Right ventricle myocardium inferior (tissue), 1 donor: ENCODE data around the gene APLP1. TPM values are rescaled to one million over a fixed set of nuclear protein-coding genes. Genes with fewer than 3 reads are reported as not detected.
A peak's percentile ranks its signal among the peaks of the same experiment; 100 is the strongest.
"Not testable (repeated sequence)": the region's sequence is repeated elsewhere in the genome, so short reads cannot be mapped to it uniquely, and the experiment has no call there.

Experiments
- ATAC-seq: fragments of 200-7000 bp; cut with Tn5 transposase; one replicate; pipeline ENCODE4 v1.9.1; 2020; ENCODE audit warnings: mild to moderate bottlenecking, moderate library complexity
- DNase-seq: peaks from one replicate; pipeline ENCODE4 v3.0.0; 2021; ENCODE audit errors: missing footprints
- intact Hi-C: fragments of 100-400 bp; cut with DNase I; formaldehyde crosslinking; loops from one replicate; pipeline ENCODE4 v1.11.0; 2022
- long read RNA-seq: library from polyadenylated mRNA; unstranded; transcript quantifications from one replicate; pipeline ENCODE4 v2.0.0, GENCODE V29; 2021
- total RNA-seq: library from RNA; stranded (reverse); fragmentation: NEBNext Ultra II Directional; extraction: Animal tissue kit (Norgen Biotek cat#: 25700); gene quantifications from one replicate; pipeline ENCODE4 v1.2.1, GENCODE V29; 2021
- donor health status: DM: no; HTN: yes; CAD: no; lungs with severe emphysema.

Gene APLP1
- total RNA-seq, result 20.5 TPM
- long read RNA-seq, transcript APLP1-201 (17 exons, 2,495 nt), result major isoform, 9 of 33 reads
- long read RNA-seq, partial matches to known transcripts, result 0 of 33 reads
- long read RNA-seq, other reads (novel, unspliced or antisense), result 24 of 33 reads

DNA sequence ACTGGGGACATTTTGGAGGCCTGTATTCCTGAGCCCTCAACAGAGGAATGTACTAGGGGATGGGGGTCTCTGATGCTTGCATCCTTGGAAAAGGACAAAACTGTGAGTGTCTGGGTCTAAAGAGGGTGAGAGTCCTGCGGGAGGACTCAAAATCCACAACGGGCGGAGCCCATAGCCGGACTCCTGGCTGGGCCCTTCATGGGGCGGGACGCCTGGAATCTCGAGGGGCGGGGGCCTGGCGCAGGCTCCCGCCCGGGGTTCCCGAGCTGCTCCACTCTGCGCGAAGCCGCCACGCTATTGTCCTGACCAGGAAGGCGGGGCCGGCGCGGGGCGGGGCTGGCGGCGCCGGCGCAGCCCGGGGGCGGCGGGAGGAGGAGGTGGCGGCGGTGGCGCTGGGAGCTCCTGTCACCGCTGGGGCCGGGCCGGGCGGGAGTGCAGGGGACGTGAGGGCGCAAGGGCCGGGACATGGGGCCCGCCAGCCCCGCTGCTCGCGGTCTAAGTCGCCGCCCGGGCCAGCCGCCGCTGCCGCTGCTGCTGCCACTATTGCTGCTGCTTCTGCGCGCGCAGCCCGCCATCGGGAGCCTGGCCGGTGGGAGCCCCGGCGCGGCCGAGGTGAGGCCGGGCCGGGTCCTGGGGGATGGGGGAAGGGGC lies at the start of gene APLP1:
Gene APLP1, plus strand, starts transcription at position 403 of the 651 bp plus-strand sequence. Its CDS starts 63 bp downstream, at position 466.
- ATAC-seq (peak; percentile 93), DNase-seq (peak; percentile 84)
- intact Hi-C loops, result no loop called here

DNA sequence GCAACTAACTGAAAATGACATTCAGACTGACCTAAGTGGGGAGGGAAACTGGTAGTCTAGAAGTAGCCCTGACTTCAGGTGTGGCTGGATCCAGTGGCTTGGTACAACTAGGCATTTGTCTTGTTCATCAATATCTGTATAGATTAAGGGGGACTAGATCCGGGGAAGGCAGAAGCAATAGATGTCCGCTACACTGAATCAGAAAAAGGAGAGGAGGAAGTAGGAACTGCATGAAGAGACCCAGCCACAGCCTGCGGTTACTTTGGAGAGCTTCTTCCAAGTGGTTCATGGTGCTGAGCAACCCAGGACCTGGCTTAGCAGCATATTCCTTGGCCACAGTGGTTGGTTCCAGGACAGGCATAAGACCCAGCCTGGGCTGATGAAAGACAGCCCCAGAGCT lies 45.8 kb upstream of the APLP1 start:
- no peak for DNase-seq
- intact Hi-C loops, result loop anchor here (5.0 kb wide), 1 partner anchor 130 kb away; no protein-coding TSS in a partner anchor
- ATAC-seq, result no peak

DNA sequence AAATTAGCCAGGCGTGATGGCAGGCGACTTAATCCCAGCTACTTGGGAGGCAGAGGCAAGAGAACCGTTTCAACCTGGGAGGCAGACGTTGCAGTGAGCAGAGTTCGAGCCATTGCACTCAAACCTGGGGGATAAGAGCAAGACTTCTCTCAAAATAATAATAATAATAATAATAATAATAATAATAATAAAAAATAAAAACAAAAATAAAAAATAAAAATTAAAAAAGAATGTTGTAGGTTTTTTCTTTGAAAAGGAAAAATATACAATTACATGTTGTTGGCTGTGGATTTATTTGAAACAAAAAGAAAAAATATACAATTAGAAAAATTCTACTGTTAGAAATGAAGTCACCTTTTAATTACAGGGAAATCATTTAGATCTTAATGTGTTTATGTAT lies 44.2 kb upstream of the APLP1 start:
- ATAC-seq, result no peak
- intact Hi-C loops, result loop anchor here (5.0 kb wide), 1 partner anchor 132 kb away; no protein-coding TSS in a partner anchor
- no peak for DNase-seq

DNA sequence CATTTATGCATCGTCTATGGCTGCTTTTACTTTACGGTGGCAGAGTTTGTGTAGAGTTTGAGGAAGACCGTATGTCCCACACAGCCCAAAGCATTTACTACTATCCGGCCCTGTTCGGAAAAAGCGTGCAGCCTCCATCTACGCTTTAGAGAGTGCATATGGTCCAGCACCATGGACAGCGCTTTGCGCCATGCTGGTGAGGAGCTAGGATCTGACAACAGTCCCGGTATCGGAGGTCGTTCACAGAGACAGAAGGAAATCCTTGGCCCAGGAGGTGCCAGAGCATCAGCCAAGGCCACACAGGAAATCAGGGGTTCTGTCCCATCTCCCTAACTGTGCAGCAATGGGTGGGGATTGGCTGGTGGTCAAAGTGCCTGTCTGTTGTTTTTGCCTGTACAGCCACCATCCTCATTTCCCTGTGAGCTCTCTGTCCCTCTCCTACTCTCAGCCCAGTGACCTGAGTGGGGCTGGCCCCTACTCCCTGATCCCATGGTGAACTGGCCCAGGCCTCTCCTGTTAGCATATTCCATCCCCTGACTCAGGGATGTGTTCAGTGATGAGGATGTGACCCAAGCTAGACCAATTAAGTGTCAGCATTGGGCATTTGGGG lies 39.6 kb upstream of the APLP1 start:
- no peak for DNase-seq
- intact Hi-C loops, result no loop called here
- ATAC-seq, result peak; percentile 57

DNA sequence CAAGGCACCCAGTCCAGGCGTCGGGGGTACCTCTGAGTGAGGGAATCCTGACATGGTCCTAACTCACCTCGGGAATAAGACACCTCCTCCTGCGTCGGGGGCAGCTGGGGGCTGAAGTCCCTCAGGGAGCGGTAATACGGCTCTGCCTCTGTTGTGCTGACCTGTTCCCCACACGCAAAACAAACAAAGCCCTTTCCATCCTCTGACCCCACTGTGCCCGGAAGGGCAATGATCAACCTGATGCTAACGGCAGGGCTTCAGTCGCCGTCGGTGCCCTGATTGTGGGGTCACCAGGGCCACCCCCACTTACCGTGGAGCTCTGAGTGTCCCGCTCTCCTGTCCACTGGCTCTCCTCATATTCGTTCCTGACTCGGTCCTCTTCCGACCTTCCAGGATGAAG lies 37.4 kb upstream of the APLP1 start:
- ATAC-seq (no peak), DNase-seq (no peak)
- intact Hi-C loops, result no loop called here

DNA sequence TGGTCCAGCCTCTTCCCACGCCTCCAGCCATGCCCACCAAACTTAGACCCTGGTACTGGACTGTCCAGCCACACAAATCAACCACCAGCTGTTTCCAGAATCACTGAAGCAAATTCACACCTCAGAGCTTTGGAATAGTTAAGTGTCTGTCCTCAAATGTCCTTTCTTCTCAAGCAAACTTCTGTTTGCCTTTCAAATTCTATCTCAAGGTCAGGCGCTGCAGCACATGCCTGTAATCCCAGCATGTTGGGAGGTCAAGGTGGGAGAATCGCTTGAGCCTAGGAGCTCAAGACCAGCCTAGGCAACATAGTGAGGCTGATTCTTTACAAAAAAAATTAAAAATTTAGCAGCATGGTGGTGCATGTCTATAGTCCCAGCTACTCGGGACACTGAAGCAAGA lies 36.3 kb upstream of the APLP1 start:
- intact Hi-C loops, result no loop called here
- no peak for ATAC-seq
- DNase-seq, result no peak

DNA sequence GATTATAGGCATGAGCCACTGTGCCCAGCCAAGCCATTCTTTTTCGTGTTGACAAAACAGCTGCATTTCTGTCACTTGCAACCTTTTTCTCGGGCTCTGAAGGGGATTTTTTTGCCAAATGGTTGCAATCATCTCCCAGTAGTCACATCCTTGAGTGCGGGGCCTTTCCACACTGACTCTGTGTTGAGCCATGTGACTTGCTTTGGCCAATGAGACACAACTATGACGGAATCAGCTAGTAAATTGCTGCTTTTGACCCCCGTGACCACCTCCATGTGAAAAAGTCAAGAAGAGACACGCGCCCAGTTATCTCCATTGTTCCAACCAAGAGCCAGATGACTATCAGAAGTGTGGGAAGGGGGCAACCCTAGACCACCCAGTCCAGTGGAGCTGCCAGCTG lies 34.4 kb upstream of the APLP1 start:
- no peak for DNase-seq
- ATAC-seq, result no peak
- intact Hi-C loops, result no loop called here

DNA sequence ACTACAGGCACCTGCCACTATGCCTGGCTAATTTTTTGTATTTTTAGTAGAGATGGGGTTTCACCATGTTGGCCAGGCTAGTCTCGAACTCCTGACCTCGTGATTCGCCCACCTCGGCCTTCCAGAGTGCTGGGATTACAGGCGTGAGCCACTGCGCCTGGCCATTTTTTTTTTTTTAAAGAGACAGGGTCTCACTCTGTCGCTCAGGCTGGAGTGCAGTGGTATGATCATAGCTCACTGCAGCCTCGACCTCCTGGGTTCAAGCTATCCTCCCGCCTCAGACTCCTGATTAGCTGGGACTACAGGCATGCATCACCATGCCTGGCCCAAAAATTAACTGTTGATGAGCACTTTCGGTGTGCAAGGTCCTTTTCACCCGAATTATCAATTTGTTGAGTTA lies 32.3 kb upstream of the APLP1 start:
- ATAC-seq, intact Hi-C loops, DNase-seq: not testable (repeated sequence)

DNA sequence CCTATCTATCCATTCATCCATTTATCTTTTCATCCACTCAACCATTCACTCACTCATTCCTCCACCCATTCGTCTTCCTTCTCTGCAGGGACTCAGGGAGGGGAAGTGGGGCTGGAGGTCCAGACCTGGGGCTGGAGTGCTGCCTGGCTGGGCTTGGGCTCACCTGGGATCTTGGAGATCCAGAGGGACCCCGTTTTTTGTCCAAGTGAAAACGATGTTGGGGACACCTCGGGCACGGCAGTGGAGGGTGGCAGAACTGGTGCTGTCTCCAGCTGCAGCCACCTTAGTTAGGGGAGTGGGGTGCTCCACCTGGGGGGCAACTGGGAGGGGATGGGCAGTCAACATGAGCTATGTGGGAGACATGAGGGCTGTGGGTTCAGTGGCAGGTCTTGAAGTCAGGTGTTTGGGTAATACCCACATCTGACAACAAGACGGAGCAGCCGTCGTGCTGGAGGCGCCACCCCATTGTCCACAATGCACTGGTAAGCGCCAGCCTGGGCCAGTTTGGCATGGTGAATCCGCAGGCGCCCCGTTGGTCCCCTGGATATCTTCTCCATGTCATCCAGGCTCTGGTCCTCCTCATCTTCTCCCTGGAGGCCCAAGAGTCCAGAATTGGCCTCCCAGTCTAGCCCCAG lies 26.3 kb upstream of the APLP1 start:
- no peak for DNase-seq
- no peak for ATAC-seq
- intact Hi-C loops, result no loop called here

DNA sequence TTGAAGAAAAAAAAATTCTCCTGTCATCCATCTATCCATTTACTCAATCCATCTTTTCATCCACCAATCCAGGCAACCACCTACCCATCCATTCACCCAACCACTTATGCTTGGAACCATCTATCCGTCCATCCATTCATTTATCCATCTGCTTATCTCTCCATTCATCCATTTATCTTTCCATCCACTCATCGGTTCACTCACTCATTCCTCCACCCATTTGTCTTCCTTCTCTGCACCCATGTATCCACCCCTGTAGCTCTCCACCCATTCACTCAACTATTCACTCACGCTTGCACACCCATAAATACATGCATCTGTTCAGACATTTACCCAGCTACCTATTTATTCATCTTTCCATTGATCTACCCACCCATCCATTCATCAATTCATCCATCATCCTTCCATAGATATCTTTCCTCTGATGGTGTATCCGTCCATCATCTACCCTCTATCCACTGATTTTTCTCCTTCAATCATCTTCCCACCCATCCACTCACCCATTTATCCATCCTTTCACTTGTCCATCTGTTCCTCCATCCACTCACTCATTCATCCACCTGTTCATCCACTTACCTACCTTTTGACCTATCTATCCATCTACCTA lies 25.6 kb upstream of the APLP1 start:
- intact Hi-C loops, result no loop called here
- ATAC-seq (no peak), DNase-seq (no peak)

DNA sequence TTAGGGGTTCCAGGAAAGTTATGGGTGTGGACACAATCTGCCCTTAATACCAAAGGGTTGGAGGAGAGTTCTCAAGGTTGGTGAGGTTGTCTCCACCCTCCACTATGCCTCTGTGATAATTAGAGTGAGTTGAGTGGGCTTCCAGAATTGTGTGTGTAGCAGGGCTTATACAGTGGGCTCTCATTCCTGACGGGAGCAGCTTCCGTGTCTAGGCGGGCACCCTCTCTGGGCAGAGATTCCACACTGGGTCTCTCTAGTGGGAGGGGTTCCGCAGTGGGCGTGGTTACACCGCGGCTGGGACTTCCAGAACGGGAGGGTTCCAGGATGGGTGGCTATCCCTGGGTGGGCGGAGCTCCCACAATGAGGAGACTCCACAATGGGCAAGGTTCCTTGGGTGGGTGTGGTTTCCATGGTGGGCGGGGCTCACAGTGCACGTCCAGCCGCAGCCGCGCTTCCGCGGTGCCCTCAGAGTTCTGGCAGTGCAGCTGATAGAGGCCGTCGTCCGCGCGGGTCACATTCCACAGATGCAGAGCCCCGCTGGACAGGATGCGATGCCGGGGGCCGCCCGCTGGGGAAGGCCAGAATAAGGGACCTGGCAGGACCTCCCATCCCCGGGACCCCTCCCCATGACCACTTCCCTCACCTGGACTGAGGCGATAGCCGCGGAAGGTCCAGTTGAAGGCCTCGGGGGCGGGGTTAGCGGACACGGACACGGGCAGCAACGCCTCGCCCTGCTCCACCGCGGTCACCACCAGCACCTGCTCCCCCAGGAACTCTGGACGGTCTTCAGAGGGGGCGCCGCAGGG lies 24.5 kb upstream of the APLP1 start:
- intact Hi-C loops, result no loop called here
- no peak for ATAC-seq
- DNase-seq, result no peak

DNA sequence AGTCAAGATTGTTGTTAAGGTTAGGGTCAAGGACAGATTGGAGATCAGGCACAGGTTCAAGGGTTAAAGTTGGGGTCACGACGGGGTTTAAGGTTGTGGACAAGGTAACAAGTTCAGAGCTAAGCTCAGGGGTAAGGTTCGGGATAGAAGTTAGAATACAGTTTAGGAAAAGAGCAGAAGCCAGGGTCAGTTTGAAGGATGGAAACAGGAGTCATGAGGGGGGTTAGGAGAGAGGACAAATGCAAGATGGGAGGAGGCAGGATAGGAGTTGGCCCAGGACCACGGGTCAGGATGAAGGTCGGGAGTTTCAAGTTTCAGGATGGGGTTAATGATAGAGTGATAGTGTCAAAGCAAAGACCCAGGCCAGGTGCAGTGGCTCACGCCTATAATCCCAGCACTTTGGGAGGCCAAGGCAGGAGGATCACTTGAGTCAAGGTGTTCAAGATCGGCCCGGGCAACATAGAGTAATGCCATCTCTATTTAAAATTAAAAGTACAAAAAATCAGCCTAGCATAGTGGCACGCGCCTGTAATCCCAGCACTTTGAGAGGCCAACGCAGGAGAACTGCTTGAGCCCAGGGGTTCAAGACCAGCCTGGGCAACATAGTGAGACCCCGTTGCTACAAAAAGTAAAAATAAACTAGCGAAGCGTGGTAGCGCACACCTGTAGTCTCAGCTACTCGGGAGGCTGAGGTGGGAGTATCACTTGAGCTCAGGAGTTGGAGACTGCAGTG lies 23.7 kb upstream of the APLP1 start:
- ATAC-seq, result no peak
- DNase-seq, result no peak
- intact Hi-C loops, result no loop called here

DNA sequence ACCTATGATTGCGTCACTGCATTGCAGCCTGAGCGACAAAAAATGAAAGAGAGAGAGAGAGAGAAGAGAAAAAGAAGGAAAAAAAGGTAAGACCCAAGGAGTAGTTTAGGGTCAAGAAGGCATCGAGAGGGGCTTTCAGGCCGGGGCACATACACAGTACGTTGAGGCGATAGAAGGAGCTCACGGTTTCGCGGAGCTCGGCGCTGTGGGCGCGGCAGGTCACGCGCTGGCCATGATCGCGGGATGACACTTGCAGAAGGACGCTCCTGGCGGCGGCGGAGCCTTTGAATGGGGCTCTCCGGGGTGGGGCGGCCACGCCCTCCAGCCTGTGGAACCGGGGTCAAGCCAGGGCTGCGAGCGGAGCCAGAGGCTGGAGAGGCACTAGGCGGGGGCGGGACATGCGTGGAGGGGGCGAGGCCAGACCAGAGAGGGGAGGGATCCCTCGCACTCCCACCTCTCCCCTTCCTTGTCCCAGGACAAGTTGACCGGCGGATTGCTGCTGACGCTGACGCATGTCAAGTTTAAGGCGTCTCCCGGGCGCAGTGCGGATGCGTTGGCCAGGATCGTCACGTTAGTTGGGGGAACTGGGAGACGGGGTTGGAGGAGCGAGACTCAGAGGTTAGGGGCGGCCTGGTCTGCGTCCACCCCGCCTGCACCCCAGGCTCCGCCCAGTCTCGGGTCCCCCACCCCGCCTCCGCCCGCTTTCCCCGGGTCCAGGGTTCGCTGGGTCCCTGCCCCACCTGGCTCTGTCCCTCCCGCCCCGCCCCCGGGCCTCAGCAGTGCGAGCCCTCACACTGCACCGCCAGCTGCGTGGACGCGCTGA lies 22.9 kb upstream of the APLP1 start:
- ATAC-seq, result peak; percentile 13
- no peak for DNase-seq
- intact Hi-C loops, result no loop called here

DNA sequence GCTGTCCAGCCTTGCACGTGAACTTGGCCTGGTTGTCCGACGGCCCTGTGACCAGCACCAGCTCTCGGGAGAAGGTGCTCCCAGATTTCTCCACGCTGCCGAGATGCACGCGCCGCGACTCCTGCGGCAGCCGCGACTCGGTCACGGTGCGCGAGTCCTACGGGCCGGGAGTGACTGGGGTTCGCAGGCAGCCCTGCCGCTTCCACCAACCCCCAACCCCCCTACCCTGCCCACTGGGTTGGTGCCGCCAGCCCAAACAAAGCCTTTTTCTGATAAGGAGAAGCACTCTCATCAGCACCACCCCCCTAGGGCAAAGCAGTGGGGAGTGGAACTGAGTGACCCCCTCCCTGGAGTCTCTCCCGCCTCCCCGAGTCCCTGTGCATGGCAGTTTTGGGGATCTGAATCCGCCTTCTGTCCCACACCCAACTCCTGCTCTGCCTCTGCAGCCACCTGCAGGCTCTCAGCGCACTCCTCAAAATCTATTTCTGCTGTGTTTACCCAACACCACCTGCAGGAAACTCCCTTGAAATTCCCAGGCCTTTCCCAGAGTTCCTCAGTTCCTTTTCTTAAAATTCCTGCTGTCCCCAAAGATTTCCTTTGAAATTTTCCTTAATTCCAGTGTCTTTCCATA lies 22.2 kb upstream of the APLP1 start:
- no peak for ATAC-seq
- intact Hi-C loops, result no loop called here
- DNase-seq, result no peak

DNA sequence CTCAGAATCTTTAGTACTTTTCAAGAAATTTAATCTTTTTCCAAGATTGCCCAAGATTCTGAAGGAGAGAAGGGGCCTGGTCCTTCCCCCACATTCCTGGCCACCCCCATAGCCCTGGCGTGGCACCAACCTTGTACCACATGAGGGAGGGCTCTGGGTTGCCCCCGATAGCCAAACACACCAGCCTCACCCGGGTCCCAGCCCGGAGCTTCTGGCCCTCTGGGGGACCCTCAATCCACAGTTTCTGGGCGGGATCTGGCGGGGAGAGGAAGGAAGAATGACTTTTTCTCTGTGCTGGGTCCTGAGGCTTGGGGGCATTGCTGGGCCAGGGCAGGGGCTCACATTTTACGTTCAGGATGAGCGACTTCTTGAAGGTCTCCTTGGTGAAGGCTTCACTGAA lies 20.5 kb upstream of the APLP1 start:
- DNase-seq (no peak), ATAC-seq (no peak)
- intact Hi-C loops, result no loop called here

DNA sequence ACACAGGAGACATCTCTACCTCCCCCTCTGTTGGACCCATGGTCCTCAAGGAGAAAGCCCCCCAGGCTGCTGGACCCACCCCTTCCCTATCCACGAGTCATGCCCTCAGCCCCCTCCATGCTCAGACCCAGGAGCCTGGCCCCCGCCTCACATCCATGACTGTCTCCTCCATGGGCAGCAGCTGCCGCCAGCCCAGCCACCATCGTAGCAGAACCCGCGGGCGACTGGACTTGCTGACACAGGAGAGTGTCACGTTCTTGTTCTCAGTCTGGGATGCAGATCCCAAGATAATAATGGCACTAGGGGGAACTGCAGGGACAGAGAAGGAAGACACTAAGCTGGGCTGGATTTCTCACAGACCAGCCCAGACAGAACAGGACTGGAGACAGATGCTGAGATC lies 19.9 kb upstream of the APLP1 start:
- ATAC-seq (no peak), DNase-seq (no peak)
- intact Hi-C loops, result no loop called here

DNA sequence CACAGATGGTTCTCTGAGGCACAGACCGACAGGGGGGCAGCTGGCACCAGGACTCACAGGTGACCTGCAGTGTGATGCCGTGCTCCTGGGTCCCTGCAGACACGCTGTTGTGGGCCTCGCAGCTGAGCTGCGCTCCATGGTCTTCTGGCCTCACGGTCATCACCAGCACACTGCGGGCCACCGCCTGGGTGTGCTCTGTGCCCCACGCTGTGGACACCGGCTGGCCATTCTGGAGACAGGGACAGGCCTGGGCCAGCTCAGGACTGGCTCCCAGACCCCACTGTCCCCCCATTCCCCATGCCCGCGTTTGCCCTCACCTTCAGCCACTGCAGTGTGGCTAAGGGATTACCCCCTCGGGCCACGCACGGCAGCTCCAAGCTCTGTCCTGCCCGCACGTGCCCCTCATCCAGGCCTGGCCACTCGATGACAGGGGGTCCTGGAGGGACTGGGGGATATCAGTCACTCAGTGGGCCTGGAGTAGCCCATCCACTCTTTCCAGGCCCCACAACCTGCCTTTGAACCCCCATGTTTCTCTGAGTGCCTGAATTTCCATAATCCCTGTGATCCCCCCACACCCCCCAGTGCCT lies 19.4 kb upstream of the APLP1 start:
- intact Hi-C loops, result no loop called here
- DNase-seq (no peak), ATAC-seq (no peak)
